Activated T-helper 1 cell treated with anti-CD3 and anti-CD28 coated beads, Interleukin-12 subunit alpha, Interleukin-12 subunit beta, Interleukin-2, Interleukin-4 antibody, amounts not matched to agents 30 ng/mL and 10 ng/mL and 1 ng/mL, durations not matched to agents 14 hours and 24 hours and 36 hours (primary cell): Measurements from ENCODE around the gene NDUFS1. TPM values are rescaled to one million over a fixed set of nuclear protein-coding genes. Genes with fewer than 3 reads are reported as not detected.
"Not testable (repeated sequence)": the region's sequence is repeated elsewhere in the genome, so short reads cannot be mapped to it uniquely, and the experiment has no call there.

Experiments used
- DNase-seq: peaks from one replicate; pipeline ENCODE4 v3.0.0; 2021; ENCODE audit warnings: low spot score
- H3K27ac Mint-ChIP-seq: one replicate; pipeline ENCODE4 v1.8.0; 2021; ENCODE audit warnings: mild to moderate bottlenecking, mixed read lengths
- H3K27me3 Mint-ChIP-seq: one replicate; pipeline ENCODE4 v1.8.0; 2022; ENCODE audit warnings: mild to moderate bottlenecking, moderate library complexity, mixed read lengths; ENCODE audit not compliant: insufficient read depth
- H3K36me3 Mint-ChIP-seq: one replicate; pipeline ENCODE4 v1.8.0; 2021; ENCODE audit warnings: low read depth, mixed read lengths
- H3K4me1 Mint-ChIP-seq: one replicate; pipeline ENCODE4 v1.8.0; 2021; ENCODE audit warnings: low read depth, mixed read lengths
- H3K4me3 Mint-ChIP-seq: one replicate; pipeline ENCODE4 v1.8.0; 2021; ENCODE audit warnings: mild to moderate bottlenecking, moderate library complexity, mixed read lengths
- H3K9me3 Mint-ChIP-seq: one replicate; pipeline ENCODE4 v1.8.0; 2021; ENCODE audit warnings: mixed read lengths
- intact Hi-C: fragments of 100-400 bp; cut with micrococcal nuclease; formaldehyde crosslinking; loops from one replicate; pipeline ENCODE4 v1.15.1; 2024
- total RNA-seq: library from RNA; stranded (reverse); gene quantifications from 2 replicates; pipeline ENCODE4 v1.2.3, GENCODE V29; 2022

The NDUFS1 gene
- total RNA-seq, 1 donor from 2014 or later: 76.6 TPM

- Mint-ChIP-seq H3K4me1 (peaks cover 35% of the 10 kb centered on the region), H3K27ac (peak overlapping the region; percentile 48)
- not testable (repeated sequence) for H3K27me3 Mint-ChIP-seq
Observed at GRCh38 chr2:206157014-206157413, 2.2 kb downstream of the NDUFS1 start.

GRCh38 chr2:206154197-206154596 lies 5.0 kb downstream of the NDUFS1 start:
- Mint-ChIP-seq H3K4me1 (peaks cover 30% of the 10 kb centered on the region), H3K27ac (no peak overlapping the region), H3K9me3 (no peaks in the 10 kb centered on the region), H3K4me3 (no peak overlapping the region), H3K36me3 (peaks cover 24% of the 10 kb centered on the region), H3K27me3 (no peaks in the 10 kb centered on the region)
- DNase-seq: no peak
- intact Hi-C loops: no loop called here

More at GRCh38 chr2:206157014-206157413, 2.2 kb downstream of the NDUFS1 start:
- not testable (repeated sequence) for H3K9me3 Mint-ChIP-seq, DNase-seq
- intact Hi-C loops: loop anchor here (5.0 kb wide), 1 partner anchor 1555 kb away; the partner anchor contains the start of gene CCNYL1
- Mint-ChIP-seq H3K36me3 (peaks cover 31% of the 10 kb centered on the region), H3K4me3 (peak overlapping the region; percentile 99)

- intact Hi-C loops: no loop called here
- H3K4me1 Mint-ChIP-seq: peaks cover 13% of the 10 kb centered on the region
- no peak overlapping the region for H3K4me3 Mint-ChIP-seq
- no peaks in the 10 kb centered on the region for H3K9me3 Mint-ChIP-seq
- peaks cover 31% of the 10 kb centered on the region for H3K36me3 Mint-ChIP-seq
- H3K27me3 Mint-ChIP-seq: no peaks in the 10 kb centered on the region
- DNase-seq: no peak
- peak overlapping the region; percentile 9 for H3K27ac Mint-ChIP-seq
Observed at GRCh38 chr2:206150631-206151030, 8.6 kb downstream of the NDUFS1 start.

GRCh38 chr2:206150168-206150567 lies 9.1 kb downstream of the NDUFS1 start:
- peaks cover 31% of the 10 kb centered on the region for H3K36me3 Mint-ChIP-seq
- DNase-seq: no peak
- H3K4me1 Mint-ChIP-seq: peaks cover 13% of the 10 kb centered on the region
- no peak overlapping the region for H3K27ac Mint-ChIP-seq
- no peaks in the 10 kb centered on the region for H3K9me3 Mint-ChIP-seq
- H3K4me3 Mint-ChIP-seq: no peak overlapping the region
- H3K27me3 Mint-ChIP-seq: no peaks in the 10 kb centered on the region
- intact Hi-C loops: no loop called here

- Mint-ChIP-seq H3K4me3 (no peak overlapping the region), H3K27ac (no peak overlapping the region), H3K9me3 (no peaks in the 10 kb centered on the region), H3K4me1 (peaks cover 13% of the 10 kb centered on the region), H3K36me3 (peaks cover 33% of the 10 kb centered on the region), H3K27me3 (no peaks in the 10 kb centered on the region)
- intact Hi-C loops: no loop called here
- no peak for DNase-seq
Observed at GRCh38 chr2:206149330-206149729, 9.9 kb downstream of the NDUFS1 start.

GRCh38 chr2:206145665-206146064 lies 13.6 kb downstream of the NDUFS1 start:
- intact Hi-C loops: no loop called here
- DNase-seq: no peak
- H3K27ac Mint-ChIP-seq: no peak overlapping the region
- no peaks in the 10 kb centered on the region for H3K27me3 Mint-ChIP-seq
- no peak overlapping the region for H3K4me3 Mint-ChIP-seq
- H3K4me1 Mint-ChIP-seq: no peaks in the 10 kb centered on the region
- peaks cover 44% of the 10 kb centered on the region for H3K36me3 Mint-ChIP-seq
- no peaks in the 10 kb centered on the region for H3K9me3 Mint-ChIP-seq

- Mint-ChIP-seq H3K4me1 (no peaks in the 10 kb centered on the region), H3K4me3 (no peak overlapping the region), H3K27me3 (no peaks in the 10 kb centered on the region), H3K36me3 (peaks cover 37% of the 10 kb centered on the region), H3K9me3 (no peaks in the 10 kb centered on the region), H3K27ac (no peak overlapping the region)
- DNase-seq: no peak
- intact Hi-C loops: no loop called here
Observed at GRCh38 chr2:206144383-206144782, 14.9 kb downstream of the NDUFS1 start.

GRCh38 chr2:206143451-206143850 lies 15.8 kb downstream of the NDUFS1 start:
- Mint-ChIP-seq H3K4me3 (no peak overlapping the region), H3K27ac (no peak overlapping the region), H3K9me3 (no peaks in the 10 kb centered on the region), H3K4me1 (no peaks in the 10 kb centered on the region), H3K27me3 (no peaks in the 10 kb centered on the region), H3K36me3 (peaks cover 33% of the 10 kb centered on the region)
- intact Hi-C loops: no loop called here
- DNase-seq: no peak

GRCh38 chr2:206127656-206128055 lies 31.6 kb downstream of the NDUFS1 start:
- intact Hi-C loops: no loop called here
- no peaks in the 10 kb centered on the region for H3K27me3 Mint-ChIP-seq
- no peaks in the 10 kb centered on the region for H3K9me3 Mint-ChIP-seq
- no peak overlapping the region for H3K27ac Mint-ChIP-seq
- DNase-seq: no peak
- no peak overlapping the region for H3K4me3 Mint-ChIP-seq
- H3K36me3 Mint-ChIP-seq: peaks cover 16% of the 10 kb centered on the region
- H3K4me1 Mint-ChIP-seq: no peaks in the 10 kb centered on the region

- Mint-ChIP-seq H3K4me1 (no peaks in the 10 kb centered on the region), H3K9me3 (peaks cover 4% of the 10 kb centered on the region), H3K27ac (no peak overlapping the region), H3K4me3 (no peak overlapping the region), H3K36me3 (peaks cover 24% of the 10 kb centered on the region), H3K27me3 (no peaks in the 10 kb centered on the region)
- intact Hi-C loops: no loop called here
- DNase-seq: no peak
Observed at GRCh38 chr2:206125901-206126300, 33.3 kb downstream of the NDUFS1 start.

- not testable (repeated sequence) for H3K4me1 Mint-ChIP-seq, H3K27me3 Mint-ChIP-seq, H3K27ac Mint-ChIP-seq, H3K4me3 Mint-ChIP-seq, DNase-seq, H3K9me3 Mint-ChIP-seq
- peaks cover 29% of the 10 kb centered on the region for H3K36me3 Mint-ChIP-seq
- intact Hi-C loops: loop anchor here (5.0 kb wide), 1 partner anchor 35 kb away; the partner anchor contains the start of gene INO80D
Observed at GRCh38 chr2:206122569-206122968, 36.7 kb downstream of the NDUFS1 start.

- Mint-ChIP-seq H3K9me3 (peaks cover 4% of the 10 kb centered on the region), H3K27ac (no peak overlapping the region), H3K36me3 (peaks cover 30% of the 10 kb centered on the region), H3K27me3 (no peaks in the 10 kb centered on the region), H3K4me3 (no peak overlapping the region), H3K4me1 (no peaks in the 10 kb centered on the region)
- intact Hi-C loops: no loop called here
- DNase-seq: no peak
Observed at GRCh38 chr2:206116278-206116677, 43.0 kb downstream of the NDUFS1 start.

GRCh38 chr2:206115026-206115578 lies 44.1 kb downstream of the NDUFS1 start:
- H3K4me3 Mint-ChIP-seq: no peak overlapping the region
- no peak overlapping the region for H3K27ac Mint-ChIP-seq
- H3K4me1 Mint-ChIP-seq: no peaks in the 10 kb centered on the region
- H3K9me3 Mint-ChIP-seq: no peaks in the 10 kb centered on the region
- H3K36me3 Mint-ChIP-seq: peaks cover 21% of the 10 kb centered on the region
- no peak for DNase-seq
- H3K27me3 Mint-ChIP-seq: no peaks in the 10 kb centered on the region
- intact Hi-C loops: no loop called here
